ENCODE measurements around the gene TEX54.

DNA sequence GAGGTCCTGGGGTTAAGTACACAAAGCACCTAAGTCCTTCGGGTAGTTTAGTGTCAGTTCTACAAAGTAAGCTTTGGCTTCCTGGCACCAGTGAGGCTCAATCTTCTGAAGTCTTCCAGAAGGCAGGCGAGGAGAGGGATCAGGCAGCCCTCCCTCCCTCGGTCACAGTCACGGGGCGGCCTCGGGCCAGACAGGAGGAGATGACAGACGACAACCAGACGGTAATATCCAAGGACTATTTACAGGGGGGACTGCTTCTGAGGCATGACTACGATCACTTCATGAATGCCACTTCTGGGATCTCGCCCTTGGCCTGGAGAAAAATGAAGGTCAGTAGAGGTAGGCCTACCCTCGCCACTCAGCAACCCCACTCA, 40.5 kb downstream of the TEX54 start:
- TF ChIP-seq, protein P1, sequence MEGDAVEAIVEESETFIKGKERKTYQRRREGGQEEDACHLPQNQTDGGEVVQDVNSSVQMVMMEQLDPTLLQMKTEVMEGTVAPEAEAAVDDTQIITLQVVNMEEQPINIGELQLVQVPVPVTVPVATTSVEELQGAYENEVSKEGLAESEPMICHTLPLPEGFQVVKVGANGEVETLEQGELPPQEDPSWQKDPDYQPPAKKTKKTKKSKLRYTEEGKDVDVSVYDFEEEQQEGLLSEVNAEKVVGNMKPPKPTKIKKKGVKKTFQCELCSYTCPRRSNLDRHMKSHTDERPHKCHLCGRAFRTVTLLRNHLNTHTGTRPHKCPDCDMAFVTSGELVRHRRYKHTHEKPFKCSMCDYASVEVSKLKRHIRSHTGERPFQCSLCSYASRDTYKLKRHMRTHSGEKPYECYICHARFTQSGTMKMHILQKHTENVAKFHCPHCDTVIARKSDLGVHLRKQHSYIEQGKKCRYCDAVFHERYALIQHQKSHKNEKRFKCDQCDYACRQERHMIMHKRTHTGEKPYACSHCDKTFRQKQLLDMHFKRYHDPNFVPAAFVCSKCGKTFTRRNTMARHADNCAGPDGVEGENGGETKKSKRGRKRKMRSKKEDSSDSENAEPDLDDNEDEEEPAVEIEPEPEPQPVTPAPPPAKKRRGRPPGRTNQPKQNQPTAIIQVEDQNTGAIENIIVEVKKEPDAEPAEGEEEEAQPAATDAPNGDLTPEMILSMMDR (conservative IDR thresholded peaks at IDR 0.05): no peak
- TF ChIP-seq ZFX (IDR thresholded peaks at IDR 0.05): no peak
